ENCODE data around the gene PPP4R3C. TPM values are rescaled to one million over a fixed set of nuclear protein-coding genes. Genes with fewer than 3 reads are reported as not detected.
"Not testable (repeated sequence)": the region's sequence is repeated elsewhere in the genome, so short reads cannot be mapped to it uniquely, and the experiment has no call there.

Gene PPP4R3C
- total RNA-seq (2012; rRNA removed): not detected in 2 replicates

- no peak within 1 kb of the TSS for H3K9ac ChIP-seq (ENCODE audit: low read depth, low read length)
- H3K4me1 ChIP-seq (ENCODE audit: control insufficient read depth, insufficient read depth, low read length): no peaks in the 10 kb centered on the region
- no peaks in the 10 kb centered on the region for H3K27me3 ChIP-seq (ENCODE audit: control insufficient read depth, insufficient read depth, low read length)
- H3K4me3 ChIP-seq (ENCODE audit: low read length): no peak within 1 kb of the TSS
- H3K9me3 ChIP-seq (replicated peaks; ENCODE audit: low read length): peaks cover 2% of the 10 kb centered on the region
- no peak within 1 kb of the TSS for H3K4me2 ChIP-seq (ENCODE audit: low read length)
- no peaks in the 10 kb centered on the region for H3K36me3 ChIP-seq (ENCODE audit: insufficient read depth, low read length)
Measured at GRCh38 chrX:27463187-27463586, at the start of gene PPP4R3C. Gene PPP4R3C, minus strand, starts transcription at chrX:27463341. Its CDS starts 45 bp downstream, at chrX:27463296.

- Histone ChIP-seq H3K27me3 (ENCODE audit: control insufficient read depth, insufficient read depth, low read length) (no peaks in the 10 kb centered on the region), H3K9ac (ENCODE audit: low read depth, low read length) (no peak overlapping the region), H3K4me1 (ENCODE audit: control insufficient read depth, insufficient read depth, low read length) (no peaks in the 10 kb centered on the region), H3K4me3 (ENCODE audit: low read length) (no peak overlapping the region), H3K9me3 (replicated peaks; ENCODE audit: low read length) (no peaks in the 10 kb centered on the region), H3K36me3 (ENCODE audit: insufficient read depth, low read length) (no peaks in the 10 kb centered on the region), H3K4me2 (ENCODE audit: low read length) (no peak overlapping the region)
Measured at GRCh38 chrX:27491397-27491796, 28.3 kb upstream of the PPP4R3C start.

DNA sequence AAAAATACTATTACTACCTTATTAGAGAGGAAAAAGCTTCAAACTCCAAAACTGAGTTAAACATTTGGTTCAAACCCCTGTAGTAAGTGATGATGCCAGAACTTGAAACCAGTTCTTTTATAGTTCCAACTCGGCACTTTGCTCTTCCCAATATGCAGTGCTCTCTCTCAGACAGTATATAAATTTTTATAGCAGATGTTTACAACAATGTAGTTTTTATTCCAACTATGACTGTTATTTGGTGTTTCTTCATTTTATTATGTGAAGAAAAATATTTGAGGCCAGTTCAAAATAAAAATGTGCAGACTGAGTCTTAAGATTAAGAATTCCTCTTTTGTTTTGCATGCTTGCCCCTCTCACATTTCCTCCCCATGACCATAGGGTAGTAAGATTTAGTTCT is 2.9 kb upstream of the PPP4R3C start:
- Histone ChIP-seq H3K4me2 (ENCODE audit: low read length) (no peak overlapping the region), H3K9ac (ENCODE audit: low read depth, low read length) (no peak overlapping the region), H3K4me1 (ENCODE audit: control insufficient read depth, insufficient read depth, low read length) (no peaks in the 10 kb centered on the region), H3K9me3 (replicated peaks; ENCODE audit: low read length) (peaks cover under 1% of the 10 kb centered on the region), H3K36me3 (ENCODE audit: insufficient read depth, low read length) (no peaks in the 10 kb centered on the region), H3K4me3 (ENCODE audit: low read length) (no peak overlapping the region), H3K27me3 (ENCODE audit: control insufficient read depth, insufficient read depth, low read length) (no peaks in the 10 kb centered on the region)

DNA sequence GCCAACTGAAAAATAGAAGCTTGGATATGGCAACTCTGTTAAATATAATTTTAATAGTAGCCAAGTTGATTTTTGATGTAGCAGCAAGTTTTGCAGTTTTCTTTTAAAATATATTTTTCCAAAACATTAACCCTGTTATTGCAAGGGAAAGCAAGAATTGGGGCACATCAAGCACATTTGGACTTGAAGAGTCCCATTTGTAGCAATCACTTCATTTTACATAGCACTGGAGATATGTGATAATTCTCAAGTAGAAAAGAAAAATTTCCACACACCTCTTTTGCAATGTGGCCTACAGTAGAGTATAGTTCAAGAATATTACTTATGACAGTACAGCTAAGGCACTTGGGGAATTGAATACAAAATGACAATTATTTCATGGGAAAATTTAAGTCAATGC is 1.9 kb upstream of the PPP4R3C start:
- peaks cover 2% of the 10 kb centered on the region for H3K9me3 ChIP-seq (replicated peaks; ENCODE audit: low read length)
- no peaks in the 10 kb centered on the region for H3K36me3 ChIP-seq (ENCODE audit: insufficient read depth, low read length)
- H3K27me3 ChIP-seq (ENCODE audit: control insufficient read depth, insufficient read depth, low read length): no peaks in the 10 kb centered on the region
- H3K4me2 ChIP-seq (ENCODE audit: low read length): no peak overlapping the region
- H3K4me1 ChIP-seq (ENCODE audit: control insufficient read depth, insufficient read depth, low read length): no peaks in the 10 kb centered on the region
- H3K4me3 ChIP-seq (ENCODE audit: low read length): no peak overlapping the region
- H3K9ac ChIP-seq (ENCODE audit: low read depth, low read length): no peak overlapping the region

GRCh38 chrX:27459129-27459528 is 4.0 kb downstream of the PPP4R3C start:
- not testable (repeated sequence) for H3K9ac ChIP-seq (ENCODE audit: low read depth, low read length); H3K36me3 ChIP-seq (ENCODE audit: insufficient read depth, low read length); H3K9me3 ChIP-seq (replicated peaks; ENCODE audit: low read length); H3K27me3 ChIP-seq (ENCODE audit: control insufficient read depth, insufficient read depth, low read length); H3K4me1 ChIP-seq (ENCODE audit: control insufficient read depth, insufficient read depth, low read length); H3K4me3 ChIP-seq (ENCODE audit: low read length); H3K4me2 ChIP-seq (ENCODE audit: low read length)

DNA sequence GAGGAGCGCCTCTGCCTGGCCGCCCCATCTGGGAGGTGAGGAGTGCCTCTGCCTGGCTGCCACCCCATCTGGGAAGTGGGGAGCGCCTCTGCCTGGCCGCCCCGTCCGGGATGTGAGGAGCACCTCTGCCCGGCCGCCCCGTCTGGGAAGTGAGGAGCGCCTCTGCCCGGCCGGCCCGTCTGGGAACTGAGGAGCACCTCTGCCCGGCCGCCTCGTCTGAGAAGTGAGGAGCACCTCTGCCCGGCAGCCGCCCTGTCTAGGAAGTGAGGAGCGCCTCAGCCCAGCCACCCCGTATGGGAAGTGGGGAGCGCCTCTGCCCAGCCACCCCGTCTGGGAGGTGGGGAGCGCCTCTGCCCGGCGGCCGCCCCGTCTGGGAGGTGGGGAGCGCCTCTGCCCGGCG is 4.6 kb downstream of the PPP4R3C start:
- not testable (repeated sequence) for H3K9me3 ChIP-seq (replicated peaks; ENCODE audit: low read length); H3K9ac ChIP-seq (ENCODE audit: low read depth, low read length); H3K4me3 ChIP-seq (ENCODE audit: low read length); H3K4me2 ChIP-seq (ENCODE audit: low read length); H3K4me1 ChIP-seq (ENCODE audit: control insufficient read depth, insufficient read depth, low read length); H3K36me3 ChIP-seq (ENCODE audit: insufficient read depth, low read length); H3K27me3 ChIP-seq (ENCODE audit: control insufficient read depth, insufficient read depth, low read length)

GRCh38 chrX:27451324-27451723 is 11.8 kb downstream of the PPP4R3C start:
- Histone ChIP-seq H3K4me3 (ENCODE audit: low read length) (no peak overlapping the region), H3K27me3 (ENCODE audit: control insufficient read depth, insufficient read depth, low read length) (no peaks in the 10 kb centered on the region), H3K9ac (ENCODE audit: low read depth, low read length) (no peak overlapping the region), H3K9me3 (replicated peaks; ENCODE audit: low read length) (no peaks in the 10 kb centered on the region), H3K4me1 (ENCODE audit: control insufficient read depth, insufficient read depth, low read length) (no peaks in the 10 kb centered on the region), H3K36me3 (ENCODE audit: insufficient read depth, low read length) (no peaks in the 10 kb centered on the region), H3K4me2 (ENCODE audit: low read length) (no peak overlapping the region)

- Histone ChIP-seq H3K9ac (ENCODE audit: low read depth, low read length) (no peak overlapping the region), H3K4me2 (ENCODE audit: low read length) (no peak overlapping the region), H3K4me1 (ENCODE audit: control insufficient read depth, insufficient read depth, low read length) (no peaks in the 10 kb centered on the region), H3K27me3 (ENCODE audit: control insufficient read depth, insufficient read depth, low read length) (no peaks in the 10 kb centered on the region), H3K9me3 (replicated peaks; ENCODE audit: low read length) (no peaks in the 10 kb centered on the region), H3K36me3 (ENCODE audit: insufficient read depth, low read length) (no peaks in the 10 kb centered on the region), H3K4me3 (ENCODE audit: low read length) (no peak overlapping the region)
Measured at GRCh38 chrX:27446423-27446822, 16.7 kb downstream of the PPP4R3C start.

DNA sequence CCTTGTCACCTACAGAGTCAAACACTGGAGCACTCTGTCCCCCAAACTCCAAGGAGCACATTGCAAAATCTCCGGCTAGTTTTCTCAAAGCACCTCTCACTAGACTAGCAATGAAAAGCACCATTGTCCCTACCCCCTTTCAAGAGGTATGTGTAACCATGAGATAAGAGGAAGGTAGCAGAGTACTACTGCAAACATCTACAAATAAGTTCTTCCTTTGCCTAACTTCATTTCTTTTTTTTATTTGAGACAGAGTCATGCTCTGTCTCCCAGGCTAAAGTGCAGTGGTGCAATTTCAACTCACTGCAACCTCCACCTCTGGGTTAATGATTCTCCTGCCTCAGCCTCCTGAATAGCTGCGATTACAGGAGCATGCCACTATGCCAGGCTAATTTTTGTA is 17.7 kb downstream of the PPP4R3C start:
- H3K4me2 ChIP-seq (ENCODE audit: low read length): no peak overlapping the region
- H3K9me3 ChIP-seq (replicated peaks; ENCODE audit: low read length): no peaks in the 10 kb centered on the region
- H3K36me3 ChIP-seq (ENCODE audit: insufficient read depth, low read length): no peaks in the 10 kb centered on the region
- H3K4me1 ChIP-seq (ENCODE audit: control insufficient read depth, insufficient read depth, low read length): no peaks in the 10 kb centered on the region
- no peak overlapping the region for H3K4me3 ChIP-seq (ENCODE audit: low read length)
- H3K9ac ChIP-seq (ENCODE audit: low read depth, low read length): no peak overlapping the region
- H3K27me3 ChIP-seq (ENCODE audit: control insufficient read depth, insufficient read depth, low read length): no peaks in the 10 kb centered on the region

GRCh38 chrX:27444093-27444908 is 18.8 kb downstream of the PPP4R3C start:
- H3K4me1 ChIP-seq (ENCODE audit: control insufficient read depth, insufficient read depth, low read length): no peaks in the 10 kb centered on the region
- H3K27me3 ChIP-seq (ENCODE audit: control insufficient read depth, insufficient read depth, low read length): no peaks in the 10 kb centered on the region
- H3K9me3 ChIP-seq (replicated peaks; ENCODE audit: low read length): peaks cover 2% of the 10 kb centered on the region
- no peak overlapping the region for H3K4me3 ChIP-seq (ENCODE audit: low read length)
- no peaks in the 10 kb centered on the region for H3K36me3 ChIP-seq (ENCODE audit: insufficient read depth, low read length)
- no peak overlapping the region for H3K4me2 ChIP-seq (ENCODE audit: low read length)
- no peak overlapping the region for H3K9ac ChIP-seq (ENCODE audit: low read depth, low read length)

- not testable (repeated sequence) for H3K27me3 ChIP-seq (ENCODE audit: control insufficient read depth, insufficient read depth, low read length); H3K4me2 ChIP-seq (ENCODE audit: low read length); H3K9ac ChIP-seq (ENCODE audit: low read depth, low read length); H3K4me1 ChIP-seq (ENCODE audit: control insufficient read depth, insufficient read depth, low read length); H3K9me3 ChIP-seq (replicated peaks; ENCODE audit: low read length); H3K4me3 ChIP-seq (ENCODE audit: low read length); H3K36me3 ChIP-seq (ENCODE audit: insufficient read depth, low read length)
Measured at GRCh38 chrX:27442392-27442791, 20.7 kb downstream of the PPP4R3C start.

GRCh38 chrX:27439771-27440170 is 23.4 kb downstream of the PPP4R3C start:
- Histone ChIP-seq H3K4me1 (ENCODE audit: control insufficient read depth, insufficient read depth, low read length) (no peaks in the 10 kb centered on the region), H3K4me3 (ENCODE audit: low read length) (no peak overlapping the region), H3K9ac (ENCODE audit: low read depth, low read length) (no peak overlapping the region), H3K27me3 (ENCODE audit: control insufficient read depth, insufficient read depth, low read length) (no peaks in the 10 kb centered on the region), H3K4me2 (ENCODE audit: low read length) (no peak overlapping the region), H3K9me3 (replicated peaks; ENCODE audit: low read length) (peaks cover 2% of the 10 kb centered on the region), H3K36me3 (ENCODE audit: insufficient read depth, low read length) (no peaks in the 10 kb centered on the region)

Measured in skeletal muscle satellite cell (primary cell).